Breast epithelium (tissue), 4 donors: ENCODE measurements around the gene KRIT1. TPM values are rescaled to one million over a fixed set of nuclear protein-coding genes. Genes with fewer than 3 reads are reported as not detected.

Experiments
- DNase-seq, 2 donors: peaks; one replicate each; pipeline ENCODE4 v3.0.0-alpha.2; 2019; ENCODE audit warnings: low spot score in 2 of 2
- H3K27ac ChIP-seq, 2 donors: fragments of 200-600 bp; sonication (generic) in 1 of 2; one replicate each; pipeline ENCODE4 v1.5.1; 2016 to 2019; ENCODE audit warnings: mild to moderate bottlenecking in 1 of 2
- H3K27me3 ChIP-seq, 2 donors: fragments of 200-600 bp; sonication (generic) in 1 of 2; one replicate each; pipeline versions ENCODE4 v1.5.1 to v1.6.0; 2017 to 2019; ENCODE audit warnings: control low read depth in 1 of 2, mild to moderate bottlenecking in 1 of 2
- H3K36me3 ChIP-seq: fragments of 200-600 bp; one replicate; pipeline ENCODE4 v1.5.1; 2019
- H3K4me1 ChIP-seq, 2 donors: fragments of 200-600 bp; sonication (generic); one replicate each; pipeline ENCODE4 v1.5.1; 2016 to 2019; ENCODE audit warnings: control low read depth in 1 of 2
- H3K4me3 ChIP-seq, 3 donors: fragments of 200-600 bp; sonication (generic); 1 replicate in 2 of 3; 2 replicates in 1 of 3; pipeline ENCODE4 v1.5.1; 2016 to 2019; ENCODE audit warnings: mild to moderate bottlenecking in 3 of 3, moderate library complexity in 2 of 3
- H3K9me3 ChIP-seq, 2 donors: fragments of 200-600 bp; sonication (generic) in 1 of 2; one replicate each; pipeline ENCODE4 v1.5.1; 2016 to 2019; ENCODE audit warnings: control low read depth in 1 of 2
- POLR2A ChIP-seq: fragments of 450-650 bp; IDR thresholded peaks from one replicate; pipeline ENCODE4 v1.6.1; 2016; ENCODE audit warnings: antibody characterized with exemption, mild to moderate bottlenecking, moderate library complexity
- POLR2AphosphoS5 ChIP-seq, 3 donors: sonication (generic); formaldehyde crosslinking; IDR thresholded peaks; one replicate each; pipeline ENCODE4 v1.6.1; 2017; ENCODE audit warnings: antibody characterized with exemption in 3 of 3
- intact Hi-C: fragments of 100-400 bp; cut with DNase I; formaldehyde crosslinking; loops from one replicate; pipeline ENCODE4 v1.15.1; 2023; ENCODE audit warnings: low total_unique reads
- total RNA-seq, 3 donors: library from RNA; depleted of rRNA; stranded (reverse); fragments of >200 nt; gene quantifications; one replicate each; pipeline ENCODE4 v1.1.0, GENCODE V29; 2016
- TF ChIP-seq, protein P1 (sequence below), 3 donors: fragments of 450-650 bp; IDR thresholded peaks; one replicate each; pipeline ENCODE4 v1.5.1; 2016 to 2017; ENCODE audit warnings: antibody characterized with exemption in 3 of 3, mild to moderate bottlenecking in 3 of 3, moderate library complexity in 3 of 3

KRIT1 gene
- total RNA-seq, 3 donors from 2014 or later = 64.6 to 95.7 (median 74.6) TPM

DNA sequence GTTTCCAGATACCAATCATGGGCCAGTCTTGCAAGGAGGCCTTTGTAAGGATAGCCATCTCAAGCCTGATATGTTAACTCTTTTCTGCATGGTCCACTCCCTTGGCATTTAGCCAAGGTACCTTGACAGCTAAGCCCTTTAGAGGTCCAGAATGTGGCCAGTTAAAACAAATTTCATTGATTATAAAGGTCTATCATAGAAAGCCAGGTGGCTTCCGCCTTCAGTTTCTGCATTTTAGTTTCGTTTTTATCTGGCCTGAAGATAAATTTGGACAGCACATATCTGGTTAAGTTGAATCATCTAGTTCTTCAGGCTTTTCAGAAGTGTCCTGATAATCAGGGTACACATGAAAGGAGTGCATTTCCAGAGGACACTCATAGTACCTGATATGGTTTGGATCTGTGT lies 30.7 kb upstream of the KRIT1 start:
- H3K36me3 ChIP-seq = no peaks in the 10 kb centered on the region
- DNase-seq = no peak
- no peak overlapping the region for H3K4me3 ChIP-seq
- H3K4me1 ChIP-seq = no peaks in the 10 kb centered on the region
- H3K27ac ChIP-seq = no peak overlapping the region
- peaks cover 5 to 7% of the 10 kb centered on the region in 2 donors for H3K9me3 ChIP-seq
- TF ChIP-seq POLR2AphosphoS5 (IDR thresholded peaks at IDR 0.05) (no peak), POLR2A (no peak)
- TF ChIP-seq, protein P1, sequence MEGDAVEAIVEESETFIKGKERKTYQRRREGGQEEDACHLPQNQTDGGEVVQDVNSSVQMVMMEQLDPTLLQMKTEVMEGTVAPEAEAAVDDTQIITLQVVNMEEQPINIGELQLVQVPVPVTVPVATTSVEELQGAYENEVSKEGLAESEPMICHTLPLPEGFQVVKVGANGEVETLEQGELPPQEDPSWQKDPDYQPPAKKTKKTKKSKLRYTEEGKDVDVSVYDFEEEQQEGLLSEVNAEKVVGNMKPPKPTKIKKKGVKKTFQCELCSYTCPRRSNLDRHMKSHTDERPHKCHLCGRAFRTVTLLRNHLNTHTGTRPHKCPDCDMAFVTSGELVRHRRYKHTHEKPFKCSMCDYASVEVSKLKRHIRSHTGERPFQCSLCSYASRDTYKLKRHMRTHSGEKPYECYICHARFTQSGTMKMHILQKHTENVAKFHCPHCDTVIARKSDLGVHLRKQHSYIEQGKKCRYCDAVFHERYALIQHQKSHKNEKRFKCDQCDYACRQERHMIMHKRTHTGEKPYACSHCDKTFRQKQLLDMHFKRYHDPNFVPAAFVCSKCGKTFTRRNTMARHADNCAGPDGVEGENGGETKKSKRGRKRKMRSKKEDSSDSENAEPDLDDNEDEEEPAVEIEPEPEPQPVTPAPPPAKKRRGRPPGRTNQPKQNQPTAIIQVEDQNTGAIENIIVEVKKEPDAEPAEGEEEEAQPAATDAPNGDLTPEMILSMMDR (IDR thresholded peaks at IDR 0.05) = no peak
- intact Hi-C loops = no loop called here
- H3K27me3 ChIP-seq = no peaks in the 10 kb centered on the region

DNA sequence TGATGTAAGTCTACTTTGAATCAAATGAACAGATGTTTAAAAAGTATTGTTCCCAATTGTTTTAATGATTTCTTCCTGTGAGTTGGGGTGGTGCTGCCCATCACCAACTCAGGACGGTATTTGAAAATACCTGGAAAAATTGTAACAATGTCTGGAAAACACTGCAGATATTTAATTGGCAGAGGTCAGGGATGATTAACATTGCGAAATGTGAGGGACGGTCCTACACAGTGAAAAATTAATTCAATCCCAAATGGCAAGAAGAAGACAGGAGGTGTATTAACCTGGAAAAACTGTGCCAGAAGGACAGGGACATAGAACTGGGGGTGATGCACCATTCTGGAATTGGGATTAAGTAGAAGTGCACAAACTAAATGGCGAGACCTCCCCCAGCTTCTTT lies 29.6 kb upstream of the KRIT1 start:
- TF ChIP-seq POLR2A (no peak), POLR2AphosphoS5 (IDR thresholded peaks at IDR 0.05) (no peak)
- TF ChIP-seq, protein P1 (IDR thresholded peaks at IDR 0.05) = no peak
- Histone ChIP-seq H3K4me3 (no peak overlapping the region), H3K27ac (no peak overlapping the region), H3K4me1 (no peaks in the 10 kb centered on the region), H3K27me3 (no peaks in the 10 kb centered on the region), H3K36me3 (no peaks in the 10 kb centered on the region), H3K9me3 (no peaks in the 10 kb centered on the region)
- intact Hi-C loops = no loop called here
- DNase-seq = no peak

DNA sequence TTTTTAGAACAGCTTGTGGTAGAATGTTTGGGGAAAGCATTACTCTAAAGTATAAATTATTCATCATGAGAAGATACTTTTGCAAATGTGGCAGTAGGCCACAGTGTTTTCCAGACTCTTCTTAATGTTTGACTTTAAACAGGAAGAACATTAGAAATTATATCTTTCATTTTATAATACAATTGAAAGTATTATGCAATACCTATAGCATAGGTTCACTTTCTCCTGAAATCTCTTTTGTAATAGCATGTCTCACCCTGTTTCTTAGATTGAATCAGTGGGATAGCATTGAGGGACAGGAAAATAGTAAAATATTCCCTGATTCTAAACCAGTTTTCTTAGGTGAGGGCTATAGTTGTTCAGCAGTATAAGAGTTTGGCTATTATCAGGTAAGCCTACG lies 23.2 kb upstream of the KRIT1 start:
- H3K36me3 ChIP-seq = no peaks in the 10 kb centered on the region
- intact Hi-C loops = no loop called here
- no peaks in the 10 kb centered on the region for H3K27me3 ChIP-seq
- no peak overlapping the region for H3K27ac ChIP-seq
- H3K9me3 ChIP-seq = no peaks in the 10 kb centered on the region
- H3K4me3 ChIP-seq = no peak overlapping the region
- DNase-seq = no peak
- no peak for TF ChIP-seq POLR2A
- TF ChIP-seq, protein P1 (IDR thresholded peaks at IDR 0.05) = no peak
- TF ChIP-seq POLR2AphosphoS5 (IDR thresholded peaks at IDR 0.05) = no peak
- H3K4me1 ChIP-seq = no peaks in the 10 kb centered on the region

DNA sequence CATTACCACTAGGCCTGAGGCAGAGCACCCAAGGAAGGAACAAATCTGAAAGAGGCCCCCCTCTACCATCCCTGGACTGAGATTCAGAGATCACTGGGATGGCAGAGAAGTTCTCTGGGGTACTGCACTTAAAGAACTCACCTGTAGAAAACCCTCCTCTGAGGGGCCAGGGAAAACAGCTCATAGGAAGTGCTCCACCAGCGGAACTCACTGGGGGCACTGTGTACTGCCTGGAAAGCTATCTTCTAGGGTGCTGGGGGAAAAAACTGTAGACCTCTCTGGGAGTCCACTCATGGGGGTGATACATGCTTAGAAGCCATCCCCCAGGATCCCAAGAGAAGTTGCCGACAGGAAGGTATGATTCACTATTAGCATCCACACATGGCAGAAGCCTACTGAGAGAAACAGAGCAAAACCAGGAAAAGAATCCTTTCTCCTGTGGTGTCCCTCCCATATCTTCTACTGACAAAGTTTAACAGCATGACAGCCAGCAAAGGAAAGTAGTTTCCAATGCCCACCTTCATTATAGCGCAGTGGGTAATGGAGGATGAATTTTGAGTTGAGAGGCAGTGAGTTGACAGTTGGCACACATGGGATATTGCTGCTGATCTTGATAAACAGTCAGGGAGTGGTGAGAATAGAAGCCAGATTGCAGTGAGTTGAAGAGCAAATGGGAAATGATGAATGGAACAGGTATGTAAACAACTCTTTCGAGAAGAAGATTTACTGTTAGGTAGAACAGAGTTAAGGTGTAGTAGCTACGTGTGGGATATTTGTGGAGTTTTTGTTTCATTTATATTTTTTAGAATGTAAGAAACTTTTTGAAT lies 20.9 kb upstream of the KRIT1 start:
- Histone ChIP-seq H3K9me3 (no peaks in the 10 kb centered on the region), H3K27me3 (no peaks in the 10 kb centered on the region), H3K4me1 (no peaks in the 10 kb centered on the region), H3K27ac (no peak overlapping the region), H3K4me3 (no peak overlapping the region), H3K36me3 (no peaks in the 10 kb centered on the region)
- TF ChIP-seq POLR2AphosphoS5 (IDR thresholded peaks at IDR 0.05) (no peak), POLR2A (no peak)
- TF ChIP-seq, protein P1 (IDR thresholded peaks at IDR 0.05) = no peak
- intact Hi-C loops = no loop called here
- DNase-seq = no peak

DNA sequence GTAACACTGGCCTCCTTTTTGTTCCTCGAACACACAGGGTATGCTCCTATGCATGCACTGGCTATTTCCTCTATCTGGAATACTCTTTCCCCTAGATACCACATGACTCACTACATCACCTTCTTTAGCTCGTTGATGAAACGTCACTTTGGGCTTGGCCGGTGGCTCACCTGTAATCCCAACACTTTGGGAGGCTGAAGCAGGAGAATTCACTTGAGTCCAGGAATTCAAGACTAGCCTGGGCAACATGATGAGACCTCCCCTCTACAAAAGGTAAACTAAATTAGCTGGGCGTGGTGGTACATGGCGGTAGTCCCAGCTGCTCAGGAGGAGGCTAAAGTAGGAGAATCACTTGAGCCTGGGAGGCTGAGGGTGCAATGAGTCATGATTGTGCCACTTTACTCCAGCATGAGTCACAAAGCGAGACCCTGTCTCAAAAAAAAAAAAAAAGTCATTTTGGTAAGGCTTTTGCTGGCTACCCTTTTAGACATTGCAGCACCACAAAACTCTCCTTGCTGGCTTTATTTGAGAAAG lies 14.6 kb upstream of the KRIT1 start:
- Histone ChIP-seq H3K27me3 (no peaks in the 10 kb centered on the region), H3K4me3 (no peak overlapping the region), H3K36me3 (no peaks in the 10 kb centered on the region), H3K4me1 (no peaks in the 10 kb centered on the region), H3K27ac (no peak overlapping the region), H3K9me3 (no peaks in the 10 kb centered on the region)
- intact Hi-C loops = no loop called here
- TF ChIP-seq POLR2A (no peak), POLR2AphosphoS5 (IDR thresholded peaks at IDR 0.05) (no peak)
- TF ChIP-seq, protein P1 (IDR thresholded peaks at IDR 0.05) = no peak
- DNase-seq = no peak
